Glutamatergic neuron (in vitro differentiated cells): ENCODE measurements around the gene RPTOR. TPM values are rescaled to one million over a fixed set of nuclear protein-coding genes. Genes with fewer than 3 reads are reported as not detected.

ENCODE experiments used
- DNase-seq: peaks from one replicate; pipeline ENCODE4 v3.0.0; 2022
- H3K27ac Mint-ChIP-seq: one replicate; pipeline ENCODE4 v1.8.0; 2020; ENCODE audit warnings: mild to moderate bottlenecking, mixed read lengths, inconsistent platforms; ENCODE audit not compliant: unreplicated experiment
- H3K27me3 Mint-ChIP-seq: one replicate; pipeline ENCODE4 v1.8.0; 2020; ENCODE audit warnings: mild to moderate bottlenecking, moderate library complexity, mixed read lengths, inconsistent platforms; ENCODE audit not compliant: unreplicated experiment
- H3K36me3 Mint-ChIP-seq: one replicate; pipeline ENCODE4 v1.8.0; 2020; ENCODE audit warnings: mild to moderate bottlenecking, mixed read lengths, inconsistent platforms; ENCODE audit not compliant: unreplicated experiment
- H3K4me1 Mint-ChIP-seq: one replicate; pipeline ENCODE4 v1.8.0; 2020; ENCODE audit warnings: mild to moderate bottlenecking, low read depth, mixed read lengths, inconsistent platforms; ENCODE audit not compliant: unreplicated experiment
- H3K4me3 Mint-ChIP-seq: one replicate; pipeline ENCODE4 v1.8.0; 2020; ENCODE audit warnings: mild to moderate bottlenecking, mixed read lengths, inconsistent platforms; ENCODE audit not compliant: unreplicated experiment
- H3K9me3 Mint-ChIP-seq: one replicate; pipeline ENCODE4 v1.8.0; 2020; ENCODE audit warnings: mild to moderate bottlenecking, moderate library complexity, mixed read lengths, inconsistent platforms; ENCODE audit not compliant: unreplicated experiment
- CTCF ChIP-seq: fragments of 200-600 bp; sonication (generic); IDR thresholded peaks from one replicate; pipeline ENCODE4 v1.5.0; 2021; ENCODE audit not compliant: partially characterized antibody, unreplicated experiment
- total RNA-seq: library from RNA; stranded (reverse); fragmentation: NEBNext Ultra II Directional; extraction: Animal tissue kit (Norgen Biotek cat#: 25700); gene quantifications from one replicate; pipeline ENCODE4 v1.2.1, GENCODE V29; 2021; ENCODE audit not compliant: unreplicated experiment

Gene RPTOR
- total RNA-seq, 1 donor from 2014 or later, result 39.8 TPM

DNA sequence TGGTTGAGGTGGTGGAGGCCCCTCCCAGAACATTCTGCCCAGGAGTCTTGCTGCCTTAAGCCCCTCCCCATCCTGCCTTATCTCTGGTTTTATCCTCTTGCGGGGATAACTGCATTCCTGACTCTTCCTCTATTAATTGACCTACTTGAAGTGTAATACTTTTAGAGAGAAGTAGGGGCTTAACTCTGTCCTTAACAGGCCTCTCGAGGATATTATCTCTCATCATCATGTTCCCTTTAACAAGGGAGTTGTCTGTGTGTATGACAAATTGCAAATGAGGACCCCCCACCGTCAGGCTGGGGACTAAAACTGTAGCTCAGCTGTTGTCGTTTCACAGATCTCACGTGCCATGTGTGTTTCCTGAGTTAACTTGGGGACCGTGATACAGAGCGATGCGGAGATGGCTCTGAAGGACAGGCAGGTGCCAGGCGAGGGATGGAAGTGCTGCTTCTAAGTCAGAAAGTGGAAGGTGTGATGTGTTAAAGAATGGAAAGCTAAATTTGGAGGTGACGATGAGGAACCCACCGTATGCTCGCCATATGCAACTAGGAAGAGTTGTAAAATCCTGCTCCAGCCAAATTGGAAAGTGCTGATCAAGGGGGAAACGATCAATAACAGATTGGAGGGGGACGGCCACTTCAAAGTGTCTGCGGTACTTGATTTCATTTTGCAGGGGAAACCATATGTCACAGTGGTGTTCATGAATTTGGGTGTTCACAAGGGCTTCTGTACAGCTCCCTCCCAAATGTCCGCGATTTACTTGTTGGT, 106.3 kb downstream of the RPTOR start:
- TF ChIP-seq CTCF, result no peak
- H3K9me3 Mint-ChIP-seq, result peaks cover 12% of the 10 kb centered on the region
- H3K27me3 Mint-ChIP-seq, result peaks cover 9% of the 10 kb centered on the region
- no peak for DNase-seq
- H3K36me3 Mint-ChIP-seq, result peaks cover 18% of the 10 kb centered on the region
- H3K27ac Mint-ChIP-seq, result peak overlapping the region; percentile 25
- H3K4me3 Mint-ChIP-seq, result peak overlapping the region; percentile 35
- H3K4me1 Mint-ChIP-seq, result peaks cover 18% of the 10 kb centered on the region

DNA sequence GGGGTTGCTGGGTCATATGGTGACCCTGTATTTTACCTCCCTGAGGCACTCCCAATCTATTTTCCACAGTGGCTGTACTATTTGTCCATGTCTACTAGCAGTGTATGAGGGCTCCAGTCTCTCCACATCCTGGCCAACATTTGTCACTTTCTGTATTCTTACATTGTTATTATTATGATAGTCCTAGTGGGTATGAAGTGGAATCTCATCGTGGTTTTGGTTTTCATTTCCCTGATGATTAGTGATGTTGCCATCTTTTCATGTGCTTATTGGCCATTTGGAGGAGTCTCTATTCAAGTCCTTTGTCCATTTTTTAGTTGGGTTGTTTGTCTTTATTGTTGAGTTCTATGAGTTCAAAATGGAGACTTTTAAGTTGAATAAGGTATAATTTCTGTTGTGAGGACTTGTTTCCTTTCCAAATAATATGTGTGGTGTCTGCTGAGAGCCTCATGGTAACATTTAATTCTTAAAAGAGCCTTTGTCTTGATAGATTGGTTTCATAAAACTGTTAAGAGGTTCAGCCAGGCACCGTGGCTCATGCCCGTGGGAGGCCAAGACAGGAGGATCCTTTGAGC, 108.2 kb downstream of the RPTOR start:
- no peak for DNase-seq
- H3K27ac Mint-ChIP-seq, result no peak overlapping the region
- H3K27me3 Mint-ChIP-seq, result peaks cover 9% of the 10 kb centered on the region
- H3K4me1 Mint-ChIP-seq, result peaks cover 21% of the 10 kb centered on the region
- peaks cover 24% of the 10 kb centered on the region for H3K36me3 Mint-ChIP-seq
- H3K9me3 Mint-ChIP-seq, result peaks cover 12% of the 10 kb centered on the region
- no peak for TF ChIP-seq CTCF
- no peak overlapping the region for H3K4me3 Mint-ChIP-seq

DNA sequence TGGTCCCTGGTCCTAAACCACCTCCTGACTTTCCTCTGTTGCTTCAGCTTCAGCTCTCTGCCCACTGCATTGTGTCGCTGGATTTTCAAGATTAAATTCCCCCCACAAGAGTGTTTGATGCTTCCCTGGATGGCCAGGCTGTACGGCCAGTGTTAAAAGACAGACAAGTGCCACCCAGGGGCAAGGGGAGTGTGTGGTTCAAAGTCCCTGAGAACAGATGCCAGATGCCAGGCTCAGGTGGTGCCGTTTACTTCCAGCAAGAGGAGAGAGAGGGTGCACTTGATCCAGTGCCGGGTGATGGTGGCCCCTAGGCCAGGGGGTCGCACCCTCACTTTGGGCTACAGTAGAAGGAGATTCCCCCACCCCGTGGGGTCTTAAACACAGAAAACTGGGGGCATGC, 109.2 kb downstream of the RPTOR start:
- H3K4me3 Mint-ChIP-seq, result no peak overlapping the region
- H3K36me3 Mint-ChIP-seq, result peaks cover 27% of the 10 kb centered on the region
- peaks cover 21% of the 10 kb centered on the region for H3K4me1 Mint-ChIP-seq
- TF ChIP-seq CTCF, result no peak
- peaks cover 8% of the 10 kb centered on the region for H3K27me3 Mint-ChIP-seq
- DNase-seq, result no peak
- H3K27ac Mint-ChIP-seq, result no peak overlapping the region
- peaks cover 12% of the 10 kb centered on the region for H3K9me3 Mint-ChIP-seq

- peaks cover 12% of the 10 kb centered on the region for H3K4me1 Mint-ChIP-seq
- no peak for DNase-seq
- no peak overlapping the region for H3K27ac Mint-ChIP-seq
- H3K27me3 Mint-ChIP-seq, result peaks cover 2% of the 10 kb centered on the region
- peaks cover 11% of the 10 kb centered on the region for H3K9me3 Mint-ChIP-seq
- H3K36me3 Mint-ChIP-seq, result peaks cover 27% of the 10 kb centered on the region
- H3K4me3 Mint-ChIP-seq, result no peak overlapping the region
- no peak for TF ChIP-seq CTCF
Measured at GRCh38 chr17:80655608-80656007, 111.0 kb downstream of the RPTOR start.

DNA sequence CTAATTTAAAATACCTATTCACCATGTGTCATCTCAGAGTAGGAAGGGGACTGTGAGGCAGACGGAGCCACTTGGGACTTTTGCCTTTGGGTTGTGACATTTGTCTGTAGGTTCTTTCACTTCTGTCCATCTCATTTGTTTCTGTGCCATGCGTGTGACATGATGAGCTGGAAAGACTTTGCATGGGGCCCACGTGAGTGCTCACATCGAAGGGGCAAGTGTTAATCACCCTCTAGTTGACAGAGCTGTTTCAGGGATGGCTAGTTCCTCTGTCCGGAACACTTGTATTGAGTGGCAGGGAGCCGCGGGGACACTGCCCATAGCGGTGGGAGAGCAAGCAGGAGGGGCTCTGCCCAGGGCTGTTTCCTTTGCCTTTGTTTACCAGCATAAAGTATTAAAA, 112.0 kb downstream of the RPTOR start:
- TF ChIP-seq CTCF, result no peak
- no peak overlapping the region for H3K27ac Mint-ChIP-seq

More for the DNA sequence above, 112.0 kb downstream of the RPTOR start:
- no peak for DNase-seq
- Mint-ChIP-seq H3K4me1 (peaks cover 7% of the 10 kb centered on the region), H3K36me3 (peaks cover 27% of the 10 kb centered on the region), H3K4me3 (no peak overlapping the region), H3K9me3 (peaks cover 8% of the 10 kb centered on the region), H3K27me3 (peaks cover 3% of the 10 kb centered on the region)
